Common myeloid progenitor, CD34-positive (primary cell): ENCODE data around the gene C10orf67.
A peak's percentile ranks its signal among the peaks of the same experiment; 100 is the strongest.
"Not testable (repeated sequence)": the region's sequence is repeated elsewhere in the genome, so short reads cannot be mapped to it uniquely, and the experiment has no call there.

Source experiments
- CTCF ChIA-PET: fragments of 350-600 bp; sonication (Branson Sonifier 250); formaldehyde crosslinking; loops from one replicate; lab custom pipeline; 2021; ENCODE audit warnings: antibody characterized with exemption; lab: Charles Lee
- POLR2A ChIA-PET: fragments of 350-600 bp; sonication (Branson Sonifier 250); formaldehyde crosslinking; loops from one replicate; lab custom pipeline; 2021; ENCODE audit warnings: antibody characterized with exemption; lab: Charles Lee
- DNase-seq, 3 donors: peaks; one replicate each; pipeline versions ENCODE4 v3.0.0 to v3.0.0-alpha.2; 2013
- H3K27ac ChIP-seq, 2 experiments: 1 replicate in 1 of 2; 2 replicates in 1 of 2; pipeline ENCODE4 v1.7.0; 2013; ENCODE audit warnings: inconsistent platforms in 2 of 2, low read length in 2 of 2, mild to moderate bottlenecking in 2 of 2, low read depth in 1 of 2, moderate library complexity in 1 of 2; ENCODE audit not compliant: severe bottlenecking in 2 of 2, insufficient read depth in 1 of 2, poor library complexity in 1 of 2
- H3K27me3 ChIP-seq, 5 experiments: replicated peaks in 2 of 5; 1 replicate in 3 of 5; 2 replicates in 2 of 5; pipeline versions ENCODE4 v1.6.1 to v1.7.0; 2013; ENCODE audit warnings: low read length in 4 of 5, mild to moderate bottlenecking in 2 of 5, moderate library complexity in 2 of 5, inconsistent platforms in 1 of 5; ENCODE audit not compliant: insufficient read depth in 5 of 5, control insufficient read depth in 4 of 5
- H3K36me3 ChIP-seq, 4 experiments: 1 replicate in 2 of 4; 2 replicates in 2 of 4; pipeline versions ENCODE4 v1.6.1 to v1.7.0; 2013; ENCODE audit warnings: low read length in 3 of 4, control low read depth in 1 of 4, mild to moderate bottlenecking in 1 of 4; ENCODE audit not compliant: control insufficient read depth in 4 of 4, insufficient read depth in 4 of 4
- H3K4me1 ChIP-seq, 4 experiments: 1 replicate in 3 of 4; 2 replicates in 1 of 4; pipeline versions ENCODE4 v1.6.1 to v1.7.1; 2013; ENCODE audit warnings: low read length in 3 of 4, mild to moderate bottlenecking in 3 of 4, control low read depth in 1 of 4, inconsistent platforms in 1 of 4, moderate library complexity in 1 of 4; ENCODE audit not compliant: control insufficient read depth in 4 of 4, insufficient read depth in 4 of 4; ENCODE audit errors: control extremely low read depth in 1 of 4
- H3K4me3 ChIP-seq, 7 experiments: 1 replicate in 4 of 7; 2 replicates in 3 of 7; pipeline versions ENCODE4 v1.5.1 to v1.7.0; 2013; ENCODE audit warnings: mild to moderate bottlenecking in 7 of 7, low read length in 6 of 7, moderate library complexity in 6 of 7, inconsistent platforms in 2 of 7, low read depth in 2 of 7, control low read depth in 1 of 7; ENCODE audit not compliant: insufficient read depth in 4 of 7, control insufficient read depth in 1 of 7; ENCODE audit errors: extremely low read depth in 1 of 7
- H3K9me3 ChIP-seq, 5 experiments: 1 replicate in 4 of 5; 2 replicates in 1 of 5; pipeline versions ENCODE4 v1.6.1 to v1.7.1; 2013; ENCODE audit warnings: low read length in 4 of 5, mild to moderate bottlenecking in 2 of 5, inconsistent platforms in 1 of 5, low read depth in 1 of 5, moderate library complexity in 1 of 5; ENCODE audit not compliant: control insufficient read depth in 4 of 5, insufficient read depth in 2 of 5; ENCODE audit errors: control extremely low read depth in 1 of 5
- WGBS: methylation state at CpG from one replicate; pipeline ENCODE4 v1.1.5; 2013; ENCODE audit not compliant: insufficient coverage; 5-methylcytosine and 5-hydroxymethylcytosine counted together

The C10orf67 gene

GRCh38 chr10:23351926-23352519 is 7.4 kb upstream of the C10orf67 start:
- Histone ChIP-seq H3K36me3 (no peaks in the 10 kb centered on the region), H3K4me3 (no peak overlapping the region), H3K27ac (no peak overlapping the region), H3K4me1 (no peaks in the 10 kb centered on the region), H3K27me3 (peaks cover 0 to 5% (median 0%) of the 10 kb centered on the region in 5 experiments), H3K9me3 (peaks cover 0 to 1% (median 0%) of the 10 kb centered on the region in 5 experiments)
- WGBS, result 90% methylated on average over 2 of the region's 3 CpGs
- DNase-seq, result no peak
- CTCF ChIA-PET, result no interaction called here
- POLR2A ChIA-PET, result no interaction called here

- CTCF ChIA-PET, H3K4me3 ChIP-seq, H3K36me3 ChIP-seq, H3K9me3 ChIP-seq, DNase-seq, H3K27ac ChIP-seq, POLR2A ChIA-PET, H3K4me1 ChIP-seq: not testable (repeated sequence)
- 100% methylated on average over 1 of the region's 1 CpG for WGBS
- peaks cover 3 to 13% (median 5%) of the 10 kb centered on the region in 5 experiments for H3K27me3 ChIP-seq
Measured at GRCh38 chr10:23350706-23351105, 6.1 kb upstream of the C10orf67 start.

- Histone ChIP-seq H3K4me1 (peaks cover 0 to 8% (median 6%) of the 10 kb centered on the region in 4 experiments), H3K9me3 (peaks cover 0 to 1% (median 0%) of the 10 kb centered on the region in 5 experiments), H3K27me3 (peaks cover 11 to 53% (median 30%) of the 10 kb centered on the region in 5 experiments), H3K4me3 (no peak overlapping the region), H3K27ac (no peak overlapping the region), H3K36me3 (no peaks in the 10 kb centered on the region)
- ChIA-PET CTCF (interaction anchor here (1.0 kb wide), 1 partner anchor 9 kb away, joined by 3 read pairs; no protein-coding TSS in a partner anchor), POLR2A (no interaction called here)
- DNase-seq, result no peak
- WGBS, result 85% methylated on average over 3 of the region's 5 CpGs
Measured at GRCh38 chr10:23345861-23346260, 1.3 kb upstream of the C10orf67 start.

- 27% methylated on average over 17 of the region's 48 CpGs for WGBS
- H3K36me3 ChIP-seq, result no peaks in the 10 kb centered on the region
- peaks cover 0 to 1% (median 0%) of the 10 kb centered on the region in 5 experiments for H3K9me3 ChIP-seq
- ChIA-PET POLR2A (no interaction called here), CTCF (no interaction called here)
- H3K27me3 ChIP-seq, result peaks cover 11 to 60% (median 28%) of the 10 kb centered on the region in 5 experiments
- peaks cover 0 to 8% (median 6%) of the 10 kb centered on the region in 4 experiments for H3K4me1 ChIP-seq
- H3K4me3 ChIP-seq, result peak overlapping the region in 4 of 7 experiments; percentile 17 to 70 (median 19)
- DNase-seq, result no peak
- H3K27ac ChIP-seq, result no peak overlapping the region
Measured at GRCh38 chr10:23343591-23344240, 881 bp downstream of the C10orf67 start.

- ChIA-PET CTCF (no interaction called here), POLR2A (no interaction called here)
Measured at GRCh38 chr10:23342213-23342884, 2.2 kb downstream of the C10orf67 start.

GRCh38 chr10:23341004-23341403 is 3.6 kb downstream of the C10orf67 start:
- POLR2A ChIA-PET, result no interaction called here
- WGBS, result 55% methylated on average over 2 of the region's 2 CpGs

More at GRCh38 chr10:23342213-23342884, 2.2 kb downstream of the C10orf67 start:
- no peaks in the 10 kb centered on the region for H3K9me3 ChIP-seq
- DNase-seq, result no peak
- peaks cover 0 to 8% (median 6%) of the 10 kb centered on the region in 4 experiments for H3K4me1 ChIP-seq
- no peak overlapping the region for H3K27ac ChIP-seq
- no peaks in the 10 kb centered on the region for H3K36me3 ChIP-seq
- H3K4me3 ChIP-seq, result no peak overlapping the region
- peaks cover 11 to 61% (median 31%) of the 10 kb centered on the region in 5 experiments for H3K27me3 ChIP-seq
- 77% methylated on average over 5 of the region's 11 CpGs for WGBS

More at GRCh38 chr10:23341004-23341403, 3.6 kb downstream of the C10orf67 start:
- no peaks in the 10 kb centered on the region for H3K9me3 ChIP-seq
- H3K4me3 ChIP-seq, result no peak overlapping the region
- CTCF ChIA-PET, result no interaction called here
- H3K27me3 ChIP-seq, result peaks cover 9 to 55% (median 27%) of the 10 kb centered on the region in 5 experiments
- peaks cover 0 to 8% (median 6%) of the 10 kb centered on the region in 4 experiments for H3K4me1 ChIP-seq
- H3K27ac ChIP-seq, result no peak overlapping the region
- peak in 1 of 3 donors; percentile 8 for DNase-seq
- H3K36me3 ChIP-seq, result no peaks in the 10 kb centered on the region
